Stimulated activated CD8-positive, alpha-beta memory T cell treated with anti-CD3 and anti-CD28 coated beads, Interleukin-7, amount 100 ng/mL, for 48 hours (primary cell): Measurements from ENCODE around the gene CCDC88A.
"Not testable (repeated sequence)": the region's sequence is repeated elsewhere in the genome, so short reads cannot be mapped to it uniquely, and the experiment has no call there.

ENCODE experiments used
- DNase-seq, 2 donors: peaks; one replicate each; pipeline ENCODE4 v3.0.0-alpha.2; 2020; ENCODE audit warnings: low read depth in 1 of 2; ENCODE audit errors: extremely low read depth in 1 of 2

Gene CCDC88A

DNA sequence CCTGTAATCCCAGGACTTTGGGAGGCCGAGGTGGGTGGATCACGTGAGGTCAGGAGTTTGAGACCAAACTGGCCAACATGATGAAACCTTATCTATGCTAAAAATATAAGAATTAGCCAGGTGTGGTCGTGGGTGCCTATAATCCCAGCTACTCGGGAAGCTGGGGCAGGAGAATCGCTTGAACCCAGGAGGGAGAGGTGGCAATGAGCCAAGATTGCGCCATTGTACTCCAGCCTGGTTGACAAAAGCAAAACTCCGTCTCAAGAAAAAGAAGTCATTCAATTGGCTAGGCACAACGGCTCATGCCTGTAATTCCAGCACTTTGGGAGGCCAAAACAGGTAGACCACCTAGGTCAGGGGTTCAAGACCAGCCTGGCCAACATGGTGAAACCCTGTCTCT lies 178.1 kb downstream of the CCDC88A start:
- DNase-seq, result not testable (repeated sequence)

DNA sequence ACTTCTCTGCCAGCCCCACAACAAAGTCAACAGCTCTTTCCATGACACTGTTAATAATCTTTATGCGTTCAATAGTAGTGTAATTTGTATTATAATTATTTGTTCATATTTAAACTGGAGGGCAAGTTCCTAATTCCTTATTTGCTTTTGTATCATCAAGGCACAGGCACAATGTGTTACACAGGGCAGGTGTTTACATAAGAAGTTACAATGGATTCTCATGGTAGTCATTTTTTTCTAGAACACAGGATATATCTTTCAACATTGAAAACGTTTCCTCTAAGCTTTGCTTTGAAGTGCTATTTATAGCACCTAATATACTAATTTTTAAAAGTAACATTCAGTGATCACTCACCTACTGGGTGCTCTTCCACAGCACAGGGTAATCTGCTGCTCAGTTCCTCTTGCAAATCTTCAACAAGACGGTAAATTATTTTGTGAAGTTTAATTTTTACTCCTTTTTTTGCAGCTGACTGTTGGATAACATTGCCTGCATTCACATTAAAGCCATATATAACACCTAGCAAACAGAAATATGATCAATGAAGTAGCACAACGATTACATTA lies 179.9 kb downstream of the CCDC88A start:
- no peak for DNase-seq
